ENCODE data around the gene SDHD. TPM values are rescaled to one million over a fixed set of nuclear protein-coding genes. Genes with fewer than 3 reads are reported as not detected.

SDHD gene
- polyA plus RNA-seq, 1 experiment, result 207 TPM

- TF ChIP-seq, protein P1, sequence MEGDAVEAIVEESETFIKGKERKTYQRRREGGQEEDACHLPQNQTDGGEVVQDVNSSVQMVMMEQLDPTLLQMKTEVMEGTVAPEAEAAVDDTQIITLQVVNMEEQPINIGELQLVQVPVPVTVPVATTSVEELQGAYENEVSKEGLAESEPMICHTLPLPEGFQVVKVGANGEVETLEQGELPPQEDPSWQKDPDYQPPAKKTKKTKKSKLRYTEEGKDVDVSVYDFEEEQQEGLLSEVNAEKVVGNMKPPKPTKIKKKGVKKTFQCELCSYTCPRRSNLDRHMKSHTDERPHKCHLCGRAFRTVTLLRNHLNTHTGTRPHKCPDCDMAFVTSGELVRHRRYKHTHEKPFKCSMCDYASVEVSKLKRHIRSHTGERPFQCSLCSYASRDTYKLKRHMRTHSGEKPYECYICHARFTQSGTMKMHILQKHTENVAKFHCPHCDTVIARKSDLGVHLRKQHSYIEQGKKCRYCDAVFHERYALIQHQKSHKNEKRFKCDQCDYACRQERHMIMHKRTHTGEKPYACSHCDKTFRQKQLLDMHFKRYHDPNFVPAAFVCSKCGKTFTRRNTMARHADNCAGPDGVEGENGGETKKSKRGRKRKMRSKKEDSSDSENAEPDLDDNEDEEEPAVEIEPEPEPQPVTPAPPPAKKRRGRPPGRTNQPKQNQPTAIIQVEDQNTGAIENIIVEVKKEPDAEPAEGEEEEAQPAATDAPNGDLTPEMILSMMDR (IDR thresholded peaks at IDR 0.05; ENCODE audit: insufficient read depth, low read depth, low read length), result no peak
- H3K27me3 ChIP-seq (ENCODE audit: control insufficient read depth, insufficient read depth, low read length), result no peaks in the 10 kb centered on the region
- POLR2A ChIA-PET, result no interaction called here
- H3K4me3 ChIP-seq (ENCODE audit: low read depth, low read length), result no peak overlapping the region
- CTCF ChIA-PET, result interaction anchor here (0.7 kb wide), 1 partner anchor 19 kb away, joined by 3 read pairs; no protein-coding TSS in a partner anchor
- DNase-seq (ENCODE audit: low read depth), result no peak
- H3K36me3 ChIP-seq (ENCODE audit: control insufficient read depth, insufficient read depth, low read length), result peaks cover 7% of the 10 kb centered on the region
Observed at GRCh38 chr11:112049777-112050176, 36.9 kb upstream of the SDHD start.

DNA sequence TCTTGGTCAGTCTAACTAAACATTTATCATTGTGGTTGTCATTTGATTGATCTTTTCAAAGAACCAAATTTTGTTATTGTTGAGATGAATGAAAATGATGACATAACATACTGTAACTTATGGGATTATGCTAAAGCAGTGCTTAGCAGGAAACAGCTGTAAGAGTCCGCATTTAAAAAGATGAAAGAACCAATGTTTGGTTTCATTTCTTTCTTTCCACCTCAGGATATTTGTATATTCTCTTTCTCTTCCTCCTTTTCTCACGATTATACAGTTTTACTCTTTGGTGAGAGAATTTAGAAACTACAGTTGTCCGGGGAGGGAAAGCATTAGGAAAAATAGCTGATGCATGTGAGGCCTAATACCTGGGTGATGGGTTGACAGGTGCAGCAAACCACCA lies 36.0 kb upstream of the SDHD start:
- POLR2A ChIA-PET, result no interaction called here
- Histone ChIP-seq H3K27me3 (ENCODE audit: control insufficient read depth, insufficient read depth, low read length) (no peaks in the 10 kb centered on the region), H3K36me3 (ENCODE audit: control insufficient read depth, insufficient read depth, low read length) (peaks cover 5% of the 10 kb centered on the region), H3K4me3 (ENCODE audit: low read depth, low read length) (no peak overlapping the region)
- DNase-seq (ENCODE audit: low read depth), result no peak
- CTCF ChIA-PET, result interaction anchor here (0.7 kb wide), 1 partner anchor 68 kb away, joined by 3 read pairs; no protein-coding TSS in a partner anchor
- TF ChIP-seq, protein P1 (IDR thresholded peaks at IDR 0.05; ENCODE audit: insufficient read depth, low read depth, low read length), result no peak

- Histone ChIP-seq H3K27me3 (ENCODE audit: control insufficient read depth, insufficient read depth, low read length) (no peaks in the 10 kb centered on the region), H3K4me3 (ENCODE audit: low read depth, low read length) (no peak overlapping the region), H3K36me3 (ENCODE audit: control insufficient read depth, insufficient read depth, low read length) (peaks cover 5% of the 10 kb centered on the region)
- POLR2A ChIA-PET, result no interaction called here
- DNase-seq (ENCODE audit: low read depth), result no peak
- CTCF ChIA-PET, result interaction anchor here (2.1 kb wide), 1 partner anchor 9 kb away, joined by 6 read pairs; no protein-coding TSS in a partner anchor
- TF ChIP-seq, protein P1 (IDR thresholded peaks at IDR 0.05; ENCODE audit: insufficient read depth, low read depth, low read length), result no peak
Observed at GRCh38 chr11:112051768-112052167, 34.9 kb upstream of the SDHD start.

DNA sequence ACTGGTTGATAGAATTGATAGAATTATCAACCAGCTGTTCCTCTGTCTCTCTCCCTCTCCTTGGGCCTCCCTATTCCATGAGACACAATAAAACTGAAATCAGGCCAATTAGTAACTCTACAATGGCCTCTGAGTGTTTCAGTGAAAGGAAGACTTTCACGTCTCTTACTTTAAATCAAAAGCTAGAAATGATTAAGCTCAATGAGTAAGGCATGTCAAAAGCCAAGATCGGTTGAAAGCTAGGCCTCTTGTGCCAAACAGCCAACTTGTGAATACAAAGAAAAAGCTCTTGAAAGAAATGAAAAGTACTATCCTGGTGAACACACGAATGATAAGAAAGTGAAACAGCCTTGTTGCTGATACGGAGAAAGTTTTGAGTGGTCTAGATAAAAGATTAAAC lies 29.5 kb upstream of the SDHD start:
- Histone ChIP-seq H3K27me3 (ENCODE audit: control insufficient read depth, insufficient read depth, low read length) (no peaks in the 10 kb centered on the region), H3K4me3 (ENCODE audit: low read depth, low read length) (no peak overlapping the region), H3K36me3 (ENCODE audit: control insufficient read depth, insufficient read depth, low read length) (peaks cover 6% of the 10 kb centered on the region)
- no peak for DNase-seq (ENCODE audit: low read depth)
- POLR2A ChIA-PET, result no interaction called here
- TF ChIP-seq, protein P1 (IDR thresholded peaks at IDR 0.05; ENCODE audit: insufficient read depth, low read depth, low read length), result no peak
- CTCF ChIA-PET, result no interaction called here

GRCh38 chr11:112058103-112058502 lies 28.6 kb upstream of the SDHD start:
- DNase-seq (ENCODE audit: low read depth), result no peak
- ChIA-PET CTCF (no interaction called here), POLR2A (no interaction called here)
- Histone ChIP-seq H3K36me3 (ENCODE audit: control insufficient read depth, insufficient read depth, low read length) (peaks cover 1% of the 10 kb centered on the region; the same call in 1 of the 2 replicates), H3K4me3 (ENCODE audit: low read depth, low read length) (no peak overlapping the region), H3K27me3 (ENCODE audit: control insufficient read depth, insufficient read depth, low read length) (no peaks in the 10 kb centered on the region)
- TF ChIP-seq, protein P1 (IDR thresholded peaks at IDR 0.05; ENCODE audit: insufficient read depth, low read depth, low read length), result no peak

All from BJ (cell line).